ENCODE data around the gene SBK2.
A peak's percentile ranks its signal among the peaks of the same experiment; 100 is the strongest.

DNA sequence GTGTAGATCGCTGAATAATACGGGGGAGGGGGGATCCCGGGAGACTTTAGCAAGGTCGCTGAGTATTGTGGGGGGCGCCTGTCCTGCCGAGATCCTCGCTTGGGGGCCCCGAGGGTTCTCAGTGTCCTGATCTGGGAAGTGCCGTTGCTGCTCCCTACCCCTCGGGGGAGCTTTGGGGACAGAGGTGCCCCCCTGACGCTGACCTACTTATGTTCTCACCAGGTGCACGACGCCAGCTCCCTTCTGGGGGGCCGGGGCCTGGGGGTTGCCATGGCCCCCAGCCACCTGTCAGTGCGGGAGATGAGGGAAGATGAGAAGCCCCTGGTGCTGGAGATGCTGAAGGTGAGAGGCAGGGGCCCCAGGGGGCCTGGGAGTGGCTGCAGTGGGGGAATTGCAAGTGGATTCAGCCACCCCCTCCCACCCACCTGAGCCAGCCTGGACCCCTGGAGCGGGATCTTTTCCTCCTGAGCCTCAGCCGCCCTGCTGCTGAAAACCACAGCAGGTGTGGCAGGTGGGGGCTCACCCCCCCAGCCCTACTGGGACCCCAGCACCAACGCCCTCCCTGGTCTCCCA is 51.4 kb downstream of the SBK2 start:
- TF ChIP-seq, protein P1, sequence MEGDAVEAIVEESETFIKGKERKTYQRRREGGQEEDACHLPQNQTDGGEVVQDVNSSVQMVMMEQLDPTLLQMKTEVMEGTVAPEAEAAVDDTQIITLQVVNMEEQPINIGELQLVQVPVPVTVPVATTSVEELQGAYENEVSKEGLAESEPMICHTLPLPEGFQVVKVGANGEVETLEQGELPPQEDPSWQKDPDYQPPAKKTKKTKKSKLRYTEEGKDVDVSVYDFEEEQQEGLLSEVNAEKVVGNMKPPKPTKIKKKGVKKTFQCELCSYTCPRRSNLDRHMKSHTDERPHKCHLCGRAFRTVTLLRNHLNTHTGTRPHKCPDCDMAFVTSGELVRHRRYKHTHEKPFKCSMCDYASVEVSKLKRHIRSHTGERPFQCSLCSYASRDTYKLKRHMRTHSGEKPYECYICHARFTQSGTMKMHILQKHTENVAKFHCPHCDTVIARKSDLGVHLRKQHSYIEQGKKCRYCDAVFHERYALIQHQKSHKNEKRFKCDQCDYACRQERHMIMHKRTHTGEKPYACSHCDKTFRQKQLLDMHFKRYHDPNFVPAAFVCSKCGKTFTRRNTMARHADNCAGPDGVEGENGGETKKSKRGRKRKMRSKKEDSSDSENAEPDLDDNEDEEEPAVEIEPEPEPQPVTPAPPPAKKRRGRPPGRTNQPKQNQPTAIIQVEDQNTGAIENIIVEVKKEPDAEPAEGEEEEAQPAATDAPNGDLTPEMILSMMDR (conservative IDR thresholded peaks at IDR 0.05; ENCODE audit: low read length), result peak; percentile 42; the same call in 1 of the 2 replicates
- TF ChIP-seq EZH2phosphoT487 (IDR thresholded peaks at IDR 0.05; ENCODE audit: borderline replicate concordance, low read depth, low read length), result no peak

All from OCI-LY7 (cell line).